Gastrocnemius medialis (tissue), 4 donors: Measurements from ENCODE around the gene TGFB1.
"Not testable (repeated sequence)": the region's sequence is repeated elsewhere in the genome, so short reads cannot be mapped to it uniquely, and the experiment has no call there.

Experiments used
- CTCF ChIP-seq, 5 experiments: fragments of 450-650 bp in 3 of 5; fragments of 200-600 bp in 2 of 5; sonication (generic) in 2 of 5; IDR thresholded peaks in 4 of 5; conservative IDR thresholded peaks in 1 of 5; 1 replicate in 4 of 5; 2 replicates in 1 of 5; pipeline ENCODE4 v1.5.1; 2016 to 2019; ENCODE audit warnings: antibody characterized with exemption in 5 of 5, mild to moderate bottlenecking in 3 of 5, moderate library complexity in 3 of 5
- POLR2A ChIP-seq, 2 donors: fragments of 450-650 bp; IDR thresholded peaks; one replicate each; pipeline ENCODE4 v1.6.1; 2017; ENCODE audit warnings: antibody characterized with exemption in 2 of 2, mild to moderate bottlenecking in 2 of 2, moderate library complexity in 2 of 2

- TF ChIP-seq CTCF (IDR thresholded peaks at IDR 0.05 in 4 of 5, conservative IDR thresholded peaks at IDR 0.05 in 1 of 5); POLR2A (IDR thresholded peaks at IDR 0.05): not testable (repeated sequence)
These were observed 6.8 kb downstream of the TGFB1 start for GRCh38 chr19:41346916-41347315.
